HG03457 (cell line): ENCODE measurements around the gene AIFM2.
"Not testable (repeated sequence)": the region's sequence is repeated elsewhere in the genome, so short reads cannot be mapped to it uniquely, and the experiment has no call there.

Source experiments
- ATAC-seq: cut with Tn5 transposase; IDR thresholded peaks from one replicate; pipeline ENCODE4 v1.9.1; 2021; ENCODE audit warnings: moderate number of reproducible peaks; ENCODE audit not compliant: unreplicated experiment

Gene AIFM2

GRCh38 chr10:70096016-70096704 is 36.5 kb downstream of the AIFM2 start:
- ATAC-seq: no peak

GRCh38 chr10:70094250-70094649 is 38.4 kb downstream of the AIFM2 start:
- ATAC-seq: no peak

- no peak for ATAC-seq
Measured at GRCh38 chr10:70093335-70093944, 39.2 kb downstream of the AIFM2 start.

- no peak for ATAC-seq
Measured at GRCh38 chr10:70092389-70092718, 40.3 kb downstream of the AIFM2 start.

GRCh38 chr10:70090951-70091350 is 41.7 kb downstream of the AIFM2 start:
- ATAC-seq: no peak

- no peak for ATAC-seq
Measured at GRCh38 chr10:70090013-70090412, 42.6 kb downstream of the AIFM2 start.

GRCh38 chr10:70088308-70088698 is 44.3 kb downstream of the AIFM2 start:
- ATAC-seq: no peak

GRCh38 chr10:70087616-70088307 is 44.9 kb downstream of the AIFM2 start:
- no peak for ATAC-seq

- ATAC-seq: no peak
Measured at GRCh38 chr10:70085975-70086613, 46.5 kb downstream of the AIFM2 start.

- no peak for ATAC-seq
Measured at GRCh38 chr10:70084189-70084588, 48.4 kb downstream of the AIFM2 start.

- not testable (repeated sequence) for ATAC-seq
Measured at GRCh38 chr10:70080789-70081188, 51.8 kb downstream of the AIFM2 start.

GRCh38 chr10:70078937-70079336 is 53.7 kb downstream of the AIFM2 start:
- ATAC-seq: no peak

- ATAC-seq: no peak
Measured at GRCh38 chr10:70078329-70078728, 54.3 kb downstream of the AIFM2 start.

GRCh38 chr10:70074971-70075370 is 57.7 kb downstream of the AIFM2 start:
- ATAC-seq: no peak

- ATAC-seq: no peak
Measured at GRCh38 chr10:70074165-70074564, 58.5 kb downstream of the AIFM2 start.

- ATAC-seq: no peak
Measured at GRCh38 chr10:70070834-70071233, 61.8 kb downstream of the AIFM2 start.

GRCh38 chr10:70069346-70069745 is 63.3 kb downstream of the AIFM2 start:
- no peak for ATAC-seq

- no peak for ATAC-seq
Measured at GRCh38 chr10:70068925-70069324, 63.7 kb downstream of the AIFM2 start.

GRCh38 chr10:70067586-70067985 is 65.0 kb downstream of the AIFM2 start:
- no peak for ATAC-seq

- ATAC-seq: no peak
Measured at GRCh38 chr10:70066190-70066589, 66.4 kb downstream of the AIFM2 start.

GRCh38 chr10:70064486-70064885 is 68.1 kb downstream of the AIFM2 start:
- no peak for ATAC-seq
